ENCODE results near the gene CCDC107. TPM values are rescaled to one million over a fixed set of nuclear protein-coding genes. Genes with fewer than 3 reads are reported as not detected.

CCDC107 gene
- total and polyA plus RNA-seq, 2 of the 13 experiments (the other 11 are each of a cell fraction or from before 2014, with no cell fraction given) = 7.1 to 15.2 TPM

DNA sequence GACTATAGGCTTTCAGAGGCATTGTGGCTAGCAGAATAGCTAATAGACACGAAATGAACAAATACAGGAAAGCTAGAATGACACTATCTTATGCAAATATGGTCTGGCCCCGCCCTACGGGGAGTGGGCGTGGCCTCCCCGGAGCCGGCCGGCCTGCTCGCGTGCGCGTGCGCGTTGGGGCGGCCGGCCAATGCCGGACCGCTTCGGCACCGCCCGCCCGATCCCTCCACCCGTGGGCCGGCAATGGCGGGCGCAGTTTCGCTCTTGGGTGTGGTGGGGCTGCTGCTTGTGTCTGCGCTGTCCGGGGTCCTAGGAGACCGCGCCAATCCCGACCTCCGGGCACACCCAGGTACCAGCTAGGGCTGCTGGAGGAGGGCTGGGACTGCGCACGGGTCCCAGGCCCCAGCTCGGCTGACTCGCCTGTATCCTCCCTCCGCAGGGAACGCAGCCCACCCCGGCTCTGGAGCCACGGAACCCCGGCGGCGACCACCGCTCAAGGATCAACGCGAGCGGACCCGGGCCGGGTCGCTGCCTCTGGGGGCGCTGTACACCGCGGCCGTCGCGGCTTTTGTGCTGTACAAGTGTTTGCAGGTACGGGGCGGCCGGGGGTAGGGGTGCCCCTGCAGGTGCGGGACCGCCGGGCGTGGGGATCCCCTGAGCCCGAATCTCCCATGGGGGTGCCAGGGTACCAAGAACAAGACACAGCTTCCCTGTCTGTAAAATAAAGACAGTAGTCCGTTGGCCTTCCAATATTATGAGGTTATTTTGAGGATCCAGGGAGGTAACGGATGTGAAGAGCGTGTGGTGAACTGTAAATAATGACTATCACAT is at the start of gene CCDC107 (continued):
- TF ChIP-seq ZNF567 (CRISPR knock-in tag; IDR thresholded peaks at IDR 0.05; ENCODE audit: borderline replicate concordance) (no peak; the same call in 1 of the 2 replicates), NR2C2 (CRISPR knock-in tag; IDR thresholded peaks at IDR 0.05; ENCODE audit: borderline replicate concordance) (no peak), RFX5 (IDR thresholded peaks at IDR 0.05; ENCODE audit: low read depth, low read length) (no peak), EP300 (IDR thresholded peaks at IDR 0.05; ENCODE audit: low read depth in 2 of 2, low read length in 2 of 2) (no peak), EP300 (CRISPR knock-in tag; IDR thresholded peaks at IDR 0.05; ENCODE audit: borderline replicate concordance) (no peak), NAIF1 (CRISPR knock-in tag; IDR thresholded peaks at IDR 0.05; ENCODE audit: borderline replicate concordance) (no peak; the same call in 1 of the 2 replicates), ZNF451 (CRISPR knock-in tag; IDR thresholded peaks at IDR 0.05) (peak; percentile 62; the same call in 1 of the 2 replicates), ZNF577 (CRISPR knock-in tag; IDR thresholded peaks at IDR 0.05; ENCODE audit: borderline replicate concordance, low read depth) (no peak), KMT2B (CRISPR knock-in tag; IDR thresholded peaks at IDR 0.05) (no peak; the same call in none of the 2 replicates), SP140L (CRISPR knock-in tag; IDR thresholded peaks at IDR 0.05; ENCODE audit: borderline replicate concordance) (no peak), ZNF792 (CRISPR knock-in tag; IDR thresholded peaks at IDR 0.05) (no peak), ZNF549 (CRISPR knock-in tag; IDR thresholded peaks at IDR 0.05) (no peak), FOSL2 (CRISPR knock-in tag; IDR thresholded peaks at IDR 0.05) (peak; percentile 27; the same call in 1 of the 2 replicates), KAT8 (CRISPR knock-in tag; IDR thresholded peaks at IDR 0.05) (no peak; the same call in 1 of the 2 replicates), IKZF5 (CRISPR knock-in tag; IDR thresholded peaks at IDR 0.05) (no peak), ZNF383 (CRISPR knock-in tag; IDR thresholded peaks at IDR 0.05; ENCODE audit: borderline replicate concordance) (no peak), POLR2AphosphoS2 (IDR thresholded peaks at IDR 0.05; ENCODE audit: low read depth, low read length) (0 out of 2 replicates have a peak, but pooled peaks have one; percentile 49), ZNF264 (CRISPR knock-in tag; IDR thresholded peaks at IDR 0.05) (0 out of 2 replicates have a peak, but pooled peaks have one; percentile 35), KDM1A (CRISPR knock-in tag; IDR thresholded peaks at IDR 0.05) (no peak)
- TF ChIP-seq, protein P1, sequence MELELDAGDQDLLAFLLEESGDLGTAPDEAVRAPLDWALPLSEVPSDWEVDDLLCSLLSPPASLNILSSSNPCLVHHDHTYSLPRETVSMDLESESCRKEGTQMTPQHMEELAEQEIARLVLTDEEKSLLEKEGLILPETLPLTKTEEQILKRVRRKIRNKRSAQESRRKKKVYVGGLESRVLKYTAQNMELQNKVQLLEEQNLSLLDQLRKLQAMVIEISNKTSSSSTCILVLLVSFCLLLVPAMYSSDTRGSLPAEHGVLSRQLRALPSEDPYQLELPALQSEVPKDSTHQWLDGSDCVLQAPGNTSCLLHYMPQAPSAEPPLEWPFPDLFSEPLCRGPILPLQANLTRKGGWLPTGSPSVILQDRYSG (CRISPR knock-in tag; IDR thresholded peaks at IDR 0.05) = no peak
- TF ChIP-seq, protein P2, sequence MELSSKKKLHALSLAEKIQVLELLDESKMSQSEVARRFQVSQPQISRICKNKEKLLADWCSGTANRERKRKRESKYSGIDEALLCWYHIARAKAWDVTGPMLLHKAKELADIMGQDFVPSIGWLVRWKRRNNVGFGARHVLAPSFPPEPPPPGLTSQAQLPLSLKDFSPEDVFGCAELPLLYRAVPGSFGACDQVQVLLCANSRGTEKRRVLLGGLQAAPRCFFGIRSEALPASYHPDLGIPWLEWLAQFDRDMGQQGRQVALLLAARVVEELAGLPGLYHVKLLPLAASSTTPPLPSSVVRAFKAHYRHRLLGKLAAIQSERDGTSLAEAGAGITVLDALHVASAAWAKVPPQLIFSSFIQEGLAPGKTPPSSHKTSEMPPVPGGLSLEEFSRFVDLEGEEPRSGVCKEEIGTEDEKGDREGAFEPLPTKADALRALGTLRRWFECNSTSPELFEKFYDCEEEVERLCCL (CRISPR knock-in tag; IDR thresholded peaks at IDR 0.05; ENCODE audit: borderline replicate concordance) = no peak
- TF ChIP-seq, protein P3, sequence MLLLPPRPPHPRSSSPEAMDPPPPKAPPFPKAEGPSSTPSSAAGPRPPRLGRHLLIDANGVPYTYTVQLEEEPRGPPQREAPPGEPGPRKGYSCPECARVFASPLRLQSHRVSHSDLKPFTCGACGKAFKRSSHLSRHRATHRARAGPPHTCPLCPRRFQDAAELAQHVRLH (CRISPR knock-in tag; IDR thresholded peaks at IDR 0.05; ENCODE audit: borderline replicate concordance, low read depth) = no peak
- TF ChIP-seq, protein P4, sequence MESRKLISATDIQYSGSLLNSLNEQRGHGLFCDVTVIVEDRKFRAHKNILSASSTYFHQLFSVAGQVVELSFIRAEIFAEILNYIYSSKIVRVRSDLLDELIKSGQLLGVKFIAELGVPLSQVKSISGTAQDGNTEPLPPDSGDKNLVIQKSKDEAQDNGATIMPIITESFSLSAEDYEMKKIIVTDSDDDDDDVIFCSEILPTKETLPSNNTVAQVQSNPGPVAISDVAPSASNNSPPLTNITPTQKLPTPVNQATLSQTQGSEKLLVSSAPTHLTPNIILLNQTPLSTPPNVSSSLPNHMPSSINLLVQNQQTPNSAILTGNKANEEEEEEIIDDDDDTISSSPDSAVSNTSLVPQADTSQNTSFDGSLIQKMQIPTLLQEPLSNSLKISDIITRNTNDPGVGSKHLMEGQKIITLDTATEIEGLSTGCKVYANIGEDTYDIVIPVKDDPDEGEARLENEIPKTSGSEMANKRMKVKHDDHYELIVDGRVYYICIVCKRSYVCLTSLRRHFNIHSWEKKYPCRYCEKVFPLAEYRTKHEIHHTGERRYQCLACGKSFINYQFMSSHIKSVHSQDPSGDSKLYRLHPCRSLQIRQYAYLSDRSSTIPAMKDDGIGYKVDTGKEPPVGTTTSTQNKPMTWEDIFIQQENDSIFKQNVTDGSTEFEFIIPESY (CRISPR knock-in tag; IDR thresholded peaks at IDR 0.05) = no peak
